SK-N-SH (cell line): ENCODE measurements around the gene UPK1A. TPM values are rescaled to one million over a fixed set of nuclear protein-coding genes. Genes with fewer than 3 reads are reported as not detected.
A peak's percentile ranks its signal among the peaks of the same experiment; 100 is the strongest.

Experiments
- CTCF ChIA-PET: fragments of 300-600, 350-600 bp; formaldehyde crosslinking; extraction: SDS; loops from one replicate; lab custom pipeline; 2021; lab: Yijun Ruan, JAX
- POLR2A ChIA-PET: fragments of 350-600 bp; sonication (Branson Sonifier 250); formaldehyde crosslinking; extraction: SDS; loops from one replicate; lab custom pipeline; 2020; ENCODE audit warnings: antibody characterized with exemption, inconsistent platforms; lab: Yijun Ruan, JAX
- DNase-seq: peaks from one replicate; pipeline ENCODE4 v3.0.0; 2012
- H2AFZ ChIP-seq: fragments of 200-600 bp; sonication (generic); 2 replicates; pipeline ENCODE4 v1.8.1; 2016; ENCODE audit warnings: antibody characterized with exemption, mild to moderate bottlenecking, low read depth
- H3F3A ChIP-seq: fragments of 200-600 bp; sonication (generic); replicated peaks from 2 replicates; pipeline ENCODE3; 2016; ENCODE audit warnings: antibody characterized with exemption, mild to moderate bottlenecking; ENCODE audit not compliant: insufficient read depth
- H3K27ac ChIP-seq, 2 experiments: fragments of 200-500 bp in 1 of 2; fragments of 200-600 bp in 1 of 2; sonication (Bioruptor generic) in 1 of 2; sonication (generic), shearing (Covaris generic) in 1 of 2; 2 replicates each; pipeline versions ENCODE4 v1.5.1 to v1.6.1; 2014 to 2016; ENCODE audit warnings: low read depth in 2 of 2, inconsistent platforms in 1 of 2, low read length in 1 of 2, mild to moderate bottlenecking in 1 of 2, mixed read lengths in 1 of 2
- H3K27me3 ChIP-seq: fragments of 200-600 bp; sonication (generic), shearing (Covaris generic); 2 replicates; pipeline ENCODE4 v1.6.1; 2016; ENCODE audit warnings: mixed run types; ENCODE audit not compliant: insufficient read depth
- H3K36me3 ChIP-seq, 2 experiments: fragments of 200-500 bp in 1 of 2; fragments of 200-600 bp in 1 of 2; sonication (Bioruptor generic) in 1 of 2; sonication (generic) in 1 of 2; replicated peaks in 1 of 2; 2 replicates each; pipeline versions ENCODE3 to v1.5.1; 2014 to 2016; ENCODE audit warnings: low read length in 1 of 2, mild to moderate bottlenecking in 1 of 2; ENCODE audit not compliant: insufficient read depth in 2 of 2, control insufficient read depth in 1 of 2
- H3K4me1 ChIP-seq, 2 experiments: fragments of 200-500 bp in 1 of 2; fragments of 200-600 bp in 1 of 2; sonication (Bioruptor generic) in 1 of 2; sonication (generic), shearing (Covaris generic) in 1 of 2; 2 replicates each; pipeline versions ENCODE4 v1.5.1 to v1.6.1; 2014 to 2016; ENCODE audit warnings: low read depth in 1 of 2, low read length in 1 of 2, mixed run types in 1 of 2; ENCODE audit not compliant: insufficient read depth in 2 of 2, control insufficient read depth in 1 of 2
- H3K4me2 ChIP-seq: fragments of 200-600 bp; sonication (generic), shearing (Covaris generic); 2 replicates; pipeline ENCODE4 v1.6.1; 2017; ENCODE audit warnings: mixed run types
- H3K4me3 ChIP-seq, 2 experiments: fragments of 200-500 bp in 1 of 2; fragments of 200-600 bp in 1 of 2; sonication (Bioruptor generic) in 1 of 2; sonication (generic), shearing (Covaris generic) in 1 of 2; 2 replicates each; pipeline versions ENCODE4 v1.5.1 to v1.8.1; 2014 to 2016; ENCODE audit warnings: low read depth in 2 of 2, inconsistent platforms in 1 of 2, low read length in 1 of 2, mild to moderate bottlenecking in 1 of 2, mixed read lengths in 1 of 2, moderate library complexity in 1 of 2
- H3K79me2 ChIP-seq: fragments of 200-600 bp; sonication (generic); 2 replicates; pipeline ENCODE4 v1.8.1; 2017; ENCODE audit warnings: mild to moderate bottlenecking; ENCODE audit not compliant: insufficient read depth
- H3K9ac ChIP-seq: fragments of 200-600 bp; sonication (generic); 2 replicates; pipeline ENCODE4 v1.6.1; 2017; ENCODE audit warnings: mixed run types
- H3K9me2 ChIP-seq: fragments of 200-600 bp; sonication (generic); 2 replicates; pipeline ENCODE4 v1.6.1; 2017; ENCODE audit warnings: mixed run types
- H3K9me3 ChIP-seq: fragments of 200-600 bp; sonication (generic); 2 replicates; pipeline ENCODE4 v1.6.1; 2017; ENCODE audit warnings: mixed run types, mild to moderate bottlenecking, moderate library complexity
- H4K20me1 ChIP-seq: fragments of 200-600 bp; sonication (generic); 2 replicates; pipeline ENCODE4 v1.6.1; 2017; ENCODE audit warnings: mild to moderate bottlenecking, mixed run types; ENCODE audit not compliant: insufficient read depth
- CHD2 ChIP-seq: fragments of 150-350 bp; IDR thresholded peaks from 2 replicates; pipeline ENCODE4 v1.6.1; 2018; ENCODE audit warnings: low read length; ENCODE audit not compliant: partially characterized antibody
- ELF1 ChIP-seq: IDR thresholded peaks from 2 replicates; pipeline ENCODE4 v1.4.0; 2012
- EP300 ChIP-seq, 2 experiments: IDR thresholded peaks; 2 replicates each; pipeline versions ENCODE4 v1.4.0 to v1.6.1; 2012; ENCODE audit warnings: borderline replicate concordance in 1 of 2, low read depth in 1 of 2, low read length in 1 of 2
- EZH2phosphoT487 ChIP-seq: fragments of 200-600 bp; sonication (generic); IDR thresholded peaks from 2 replicates; pipeline ENCODE4 v1.6.1; 2017; ENCODE audit warnings: low read depth, mixed run types, mild to moderate bottlenecking, antibody characterized with exemption, moderate library complexity, borderline replicate concordance
- FOXM1 ChIP-seq: IDR thresholded peaks from 2 replicates; pipeline ENCODE4 v1.4.0; 2012; ENCODE audit warnings: low read depth, mild to moderate bottlenecking
- GABPA ChIP-seq: IDR thresholded peaks from 2 replicates; pipeline ENCODE4 v1.4.0; 2012; ENCODE audit warnings: low read depth, mild to moderate bottlenecking
- MXI1 ChIP-seq: IDR thresholded peaks from 2 replicates; pipeline ENCODE4 v1.6.1; 2012; ENCODE audit warnings: mild to moderate bottlenecking, low read depth, low read length, improper control_type of control experiment
- POLR2AphosphoS5 ChIP-seq: IDR thresholded peaks from 2 replicates; pipeline ENCODE4 v1.6.1; 2012; ENCODE audit warnings: low read depth, low read length
- RAD21 ChIP-seq: IDR thresholded peaks from 2 replicates; pipeline ENCODE4 v1.6.1; 2012; ENCODE audit warnings: mild to moderate bottlenecking, low read length
- RFX5 ChIP-seq: IDR thresholded peaks from 2 replicates; pipeline ENCODE4 v1.6.1; 2012; ENCODE audit warnings: mild to moderate bottlenecking, improper control_type of control experiment, low read length
- SIN3A ChIP-seq: IDR thresholded peaks from 2 replicates; pipeline ENCODE4 v1.6.1; 2012; ENCODE audit warnings: low read depth, mild to moderate bottlenecking, low read length, moderate library complexity, borderline replicate concordance
- SMC3 ChIP-seq: IDR thresholded peaks from 2 replicates; pipeline ENCODE4 v1.6.1; 2012; ENCODE audit warnings: low read depth, low read length, improper control_type of control experiment
- TAF1 ChIP-seq: IDR thresholded peaks from 2 replicates; pipeline ENCODE4 v1.6.1; 2012; ENCODE audit warnings: low read depth, mild to moderate bottlenecking, low read length, moderate library complexity, borderline replicate concordance
- TCF12 ChIP-seq: IDR thresholded peaks from 2 replicates; pipeline ENCODE4 v1.4.0; 2012
- YY1 ChIP-seq: IDR thresholded peaks from 2 replicates; pipeline ENCODE4 v1.4.0; 2012; ENCODE audit warnings: low read depth, mild to moderate bottlenecking
- WGBS: methylation state at CpG from one replicate; pipeline ENCODE4 v1.1.6; 2017; ENCODE audit warnings: low lambda C conversion rate; 5-methylcytosine and 5-hydroxymethylcytosine counted together
- polyA plus RNA-seq, 3 experiments: library from polyadenylated mRNA; depleted of rRNA; stranded (reverse); fragments of >200 nt; gene quantifications; 2 replicates each; pipeline ENCODE4 v1.2.3, GENCODE V29; 2012
- TF ChIP-seq, protein P1 (sequence below): IDR thresholded peaks from 2 replicates; pipeline ENCODE4 v1.4.0; 2012; ENCODE audit warnings: low read depth
- TF ChIP-seq, protein P2 (sequence below): fragments of 150-350 bp; IDR thresholded peaks from 2 replicates; pipeline ENCODE4 v1.6.1; 2016; ENCODE audit warnings: mild to moderate bottlenecking, low read depth, low read length
- TF ChIP-seq, protein P3 (sequence below): IDR thresholded peaks from 2 replicates; pipeline ENCODE4 v1.4.0; 2012; ENCODE audit warnings: low read depth, borderline replicate concordance
- TF ChIP-seq, protein P4 (sequence below): IDR thresholded peaks from 2 replicates; pipeline ENCODE4; 2012

The UPK1A gene
- polyA plus RNA-seq, 1 of the 3 experiments (the other 2 are of a cell fraction) = 0.16 TPM

DNA sequence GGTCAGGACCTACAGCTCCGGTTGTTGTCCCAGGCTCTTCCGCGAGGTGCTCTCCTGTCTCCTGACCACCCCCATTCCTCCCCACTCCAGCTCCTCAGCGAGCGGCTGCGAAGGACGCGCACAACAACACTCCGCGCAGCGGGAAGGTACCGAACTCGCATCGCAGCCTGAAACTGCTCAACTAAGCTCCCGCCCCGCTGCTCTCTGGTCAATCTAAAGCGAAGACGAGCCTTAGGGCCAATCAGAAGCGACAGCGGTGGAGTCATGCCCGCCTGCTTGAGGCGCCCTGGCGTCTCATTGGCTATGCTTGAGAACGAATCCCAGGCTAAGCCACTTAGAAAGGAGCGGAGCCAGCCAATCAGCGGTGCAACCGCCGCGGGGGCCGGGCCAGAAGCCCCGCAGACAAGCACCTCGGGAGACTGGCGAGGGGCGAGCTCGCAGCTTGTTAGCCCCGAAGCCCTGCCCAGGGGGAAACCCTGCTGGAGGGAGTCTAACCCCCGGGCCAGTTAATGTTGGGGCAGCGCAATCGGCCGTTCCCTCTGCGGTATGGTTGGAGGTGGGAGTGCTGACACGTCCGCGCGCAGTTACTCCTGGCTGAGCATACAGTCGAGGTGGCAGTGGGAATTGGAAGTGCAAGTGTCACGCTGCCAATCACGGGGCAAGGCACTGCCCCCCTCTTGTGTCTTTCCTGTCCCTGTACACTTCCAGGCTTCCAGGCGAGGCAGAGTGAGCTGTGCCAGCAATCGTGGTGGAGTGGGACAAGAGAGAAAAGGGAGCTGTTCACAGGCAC, 36.1 kb downstream of the UPK1A start:
- Histone ChIP-seq H3K27me3 (0 out of 2 replicates have a peak, but pooled peaks cover 7% of the 10 kb centered on the region), H3K27ac (peak overlapping the region in 1 of 2 experiments; percentile 67; a peak in 2 of 4 replicates), H3K79me2 (no peaks in the 10 kb centered on the region), H3K4me3 (peak overlapping the region; percentile 54 to 67), H3K36me3 (no peaks in the 10 kb centered on the region), H3K9ac (no peak overlapping the region), H4K20me1 (no peaks in the 10 kb centered on the region), H3F3A (no peaks in the 10 kb centered on the region), H3K4me1 (no peaks in the 10 kb centered on the region; a peak in 1 of 4 replicates), H3K4me2 (peak overlapping the region; percentile 97), H3K9me2 (no peaks in the 10 kb centered on the region), H2AFZ (peak overlapping the region; percentile 98), H3K9me3 (no peaks in the 10 kb centered on the region)
- ChIA-PET POLR2A (interaction anchor here (0.6 to 1.6 kb wide), 7 partner anchors 10 to 436 kb away, joined by 3 to 7 read pairs (median 4); partner anchors contain the start of gene COX6B1), CTCF (interaction anchor here (0.9 to 4.1 kb wide), 7 partner anchors 9 to 193 kb away, joined by 3 to 33 read pairs (median 5); partner anchors contain the start of gene HAUS5)
- under 1% methylated on average over 28 of the region's 50 CpGs for WGBS
- peak; percentile 95 for DNase-seq
- TF ChIP-seq EP300 (IDR thresholded peaks at IDR 0.05; ENCODE audit: borderline replicate concordance in 1 of 2, low read depth in 1 of 2, low read length in 1 of 2) (no peak), POLR2AphosphoS5 (no peak), ELF1 (no peak), SIN3A (no peak), MXI1 (peak; percentile 23; the same call in 1 of the 2 replicates), GABPA (no peak), SMC3 (no peak), RAD21 (no peak), TCF12 (no peak), RFX5 (peak; percentile 55; the same call in 1 of the 2 replicates), YY1 (no peak), CHD2 (peak; percentile 94), TAF1 (no peak), EZH2phosphoT487 (no peak), FOXM1 (no peak)
- TF ChIP-seq, protein P1, sequence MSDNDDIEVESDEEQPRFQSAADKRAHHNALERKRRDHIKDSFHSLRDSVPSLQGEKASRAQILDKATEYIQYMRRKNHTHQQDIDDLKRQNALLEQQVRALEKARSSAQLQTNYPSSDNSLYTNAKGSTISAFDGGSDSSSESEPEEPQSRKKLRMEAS = no peak
- TF ChIP-seq, protein P2, sequence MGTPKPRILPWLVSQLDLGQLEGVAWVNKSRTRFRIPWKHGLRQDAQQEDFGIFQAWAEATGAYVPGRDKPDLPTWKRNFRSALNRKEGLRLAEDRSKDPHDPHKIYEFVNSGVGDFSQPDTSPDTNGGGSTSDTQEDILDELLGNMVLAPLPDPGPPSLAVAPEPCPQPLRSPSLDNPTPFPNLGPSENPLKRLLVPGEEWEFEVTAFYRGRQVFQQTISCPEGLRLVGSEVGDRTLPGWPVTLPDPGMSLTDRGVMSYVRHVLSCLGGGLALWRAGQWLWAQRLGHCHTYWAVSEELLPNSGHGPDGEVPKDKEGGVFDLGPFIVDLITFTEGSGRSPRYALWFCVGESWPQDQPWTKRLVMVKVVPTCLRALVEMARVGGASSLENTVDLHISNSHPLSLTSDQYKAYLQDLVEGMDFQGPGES = peak; percentile 98
- TF ChIP-seq, protein P3, sequence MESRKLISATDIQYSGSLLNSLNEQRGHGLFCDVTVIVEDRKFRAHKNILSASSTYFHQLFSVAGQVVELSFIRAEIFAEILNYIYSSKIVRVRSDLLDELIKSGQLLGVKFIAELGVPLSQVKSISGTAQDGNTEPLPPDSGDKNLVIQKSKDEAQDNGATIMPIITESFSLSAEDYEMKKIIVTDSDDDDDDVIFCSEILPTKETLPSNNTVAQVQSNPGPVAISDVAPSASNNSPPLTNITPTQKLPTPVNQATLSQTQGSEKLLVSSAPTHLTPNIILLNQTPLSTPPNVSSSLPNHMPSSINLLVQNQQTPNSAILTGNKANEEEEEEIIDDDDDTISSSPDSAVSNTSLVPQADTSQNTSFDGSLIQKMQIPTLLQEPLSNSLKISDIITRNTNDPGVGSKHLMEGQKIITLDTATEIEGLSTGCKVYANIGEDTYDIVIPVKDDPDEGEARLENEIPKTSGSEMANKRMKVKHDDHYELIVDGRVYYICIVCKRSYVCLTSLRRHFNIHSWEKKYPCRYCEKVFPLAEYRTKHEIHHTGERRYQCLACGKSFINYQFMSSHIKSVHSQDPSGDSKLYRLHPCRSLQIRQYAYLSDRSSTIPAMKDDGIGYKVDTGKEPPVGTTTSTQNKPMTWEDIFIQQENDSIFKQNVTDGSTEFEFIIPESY = peak; percentile 40; the same call in 1 of the 2 replicates
- TF ChIP-seq, protein P4, sequence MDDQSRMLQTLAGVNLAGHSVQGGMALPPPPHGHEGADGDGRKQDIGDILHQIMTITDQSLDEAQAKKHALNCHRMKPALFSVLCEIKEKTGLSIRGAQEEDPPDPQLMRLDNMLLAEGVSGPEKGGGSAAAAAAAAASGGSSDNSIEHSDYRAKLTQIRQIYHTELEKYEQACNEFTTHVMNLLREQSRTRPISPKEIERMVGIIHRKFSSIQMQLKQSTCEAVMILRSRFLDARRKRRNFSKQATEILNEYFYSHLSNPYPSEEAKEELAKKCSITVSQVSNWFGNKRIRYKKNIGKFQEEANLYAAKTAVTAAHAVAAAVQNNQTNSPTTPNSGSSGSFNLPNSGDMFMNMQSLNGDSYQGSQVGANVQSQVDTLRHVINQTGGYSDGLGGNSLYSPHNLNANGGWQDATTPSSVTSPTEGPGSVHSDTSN = peak; percentile 100
